GM12892 (cell line): ENCODE results near the gene HS3ST5.

Experiments
- POLR2A ChIP-seq: IDR thresholded peaks from 2 replicates; pipeline ENCODE4 v1.6.1; 2011; ENCODE audit warnings: low read depth, low read length, control low read depth
- POLR2AphosphoS5 ChIP-seq: IDR thresholded peaks from 2 replicates; pipeline ENCODE4 v1.6.1; 2011; ENCODE audit warnings: low read depth, low read length, control low read depth
- TAF1 ChIP-seq: IDR thresholded peaks from 2 replicates; pipeline ENCODE4 v1.6.1; 2011; ENCODE audit warnings: low read depth, mild to moderate bottlenecking, control low read depth, low read length, borderline replicate concordance

GRCh38 chr6:114083251-114083650 lies 259.6 kb downstream of the HS3ST5 start:
- TF ChIP-seq POLR2A (no peak), POLR2AphosphoS5 (no peak), TAF1 (no peak)
